Measurements from ENCODE around the gene MYRIP. TPM values are rescaled to one million over a fixed set of nuclear protein-coding genes. Genes with fewer than 3 reads are reported as not detected.

Gene MYRIP
- total RNA-seq, 2 experiments from 2014 or later: not detected

DNA sequence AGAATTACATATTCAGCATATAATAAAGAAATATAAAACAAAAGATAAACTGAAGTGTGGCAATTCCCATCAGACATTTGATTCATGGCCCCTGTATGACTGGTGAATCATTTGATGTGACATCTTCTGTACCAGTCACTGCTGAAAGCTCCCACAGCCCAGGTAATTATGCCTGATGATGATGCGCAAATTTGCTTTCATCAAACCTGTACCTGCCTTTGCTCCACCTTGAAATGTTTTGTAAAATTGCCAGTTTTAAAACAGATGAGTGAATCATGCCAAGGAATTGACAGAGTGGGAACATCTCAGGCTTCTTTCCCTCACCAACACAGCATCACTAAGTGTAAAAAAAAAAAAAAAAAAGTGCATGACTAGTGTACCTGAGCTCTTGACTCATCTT, 433.6 kb downstream of the MYRIP start:
- DNase-seq: no peak
- no peaks in the 10 kb centered on the region for H3K27me3 Mint-ChIP-seq
- H3K4me3 Mint-ChIP-seq: no peak overlapping the region
- no peaks in the 10 kb centered on the region for H3K9me3 Mint-ChIP-seq
- H3K27ac Mint-ChIP-seq: no peak overlapping the region
- ChIA-PET CTCF (no interaction called here), POLR2A (no interaction called here)
- no peak for ATAC-seq
- no peaks in the 10 kb centered on the region for H3K4me1 Mint-ChIP-seq (ENCODE audit: low read depth)
- H3K36me3 Mint-ChIP-seq (ENCODE audit: low read depth): peaks cover 2% of the 10 kb centered on the region
- intact Hi-C loops (cut with micrococcal nuclease): no loop called here
- TF ChIP-seq, protein P1, sequence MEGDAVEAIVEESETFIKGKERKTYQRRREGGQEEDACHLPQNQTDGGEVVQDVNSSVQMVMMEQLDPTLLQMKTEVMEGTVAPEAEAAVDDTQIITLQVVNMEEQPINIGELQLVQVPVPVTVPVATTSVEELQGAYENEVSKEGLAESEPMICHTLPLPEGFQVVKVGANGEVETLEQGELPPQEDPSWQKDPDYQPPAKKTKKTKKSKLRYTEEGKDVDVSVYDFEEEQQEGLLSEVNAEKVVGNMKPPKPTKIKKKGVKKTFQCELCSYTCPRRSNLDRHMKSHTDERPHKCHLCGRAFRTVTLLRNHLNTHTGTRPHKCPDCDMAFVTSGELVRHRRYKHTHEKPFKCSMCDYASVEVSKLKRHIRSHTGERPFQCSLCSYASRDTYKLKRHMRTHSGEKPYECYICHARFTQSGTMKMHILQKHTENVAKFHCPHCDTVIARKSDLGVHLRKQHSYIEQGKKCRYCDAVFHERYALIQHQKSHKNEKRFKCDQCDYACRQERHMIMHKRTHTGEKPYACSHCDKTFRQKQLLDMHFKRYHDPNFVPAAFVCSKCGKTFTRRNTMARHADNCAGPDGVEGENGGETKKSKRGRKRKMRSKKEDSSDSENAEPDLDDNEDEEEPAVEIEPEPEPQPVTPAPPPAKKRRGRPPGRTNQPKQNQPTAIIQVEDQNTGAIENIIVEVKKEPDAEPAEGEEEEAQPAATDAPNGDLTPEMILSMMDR (IDR thresholded peaks at IDR 0.05): no peak

DNA sequence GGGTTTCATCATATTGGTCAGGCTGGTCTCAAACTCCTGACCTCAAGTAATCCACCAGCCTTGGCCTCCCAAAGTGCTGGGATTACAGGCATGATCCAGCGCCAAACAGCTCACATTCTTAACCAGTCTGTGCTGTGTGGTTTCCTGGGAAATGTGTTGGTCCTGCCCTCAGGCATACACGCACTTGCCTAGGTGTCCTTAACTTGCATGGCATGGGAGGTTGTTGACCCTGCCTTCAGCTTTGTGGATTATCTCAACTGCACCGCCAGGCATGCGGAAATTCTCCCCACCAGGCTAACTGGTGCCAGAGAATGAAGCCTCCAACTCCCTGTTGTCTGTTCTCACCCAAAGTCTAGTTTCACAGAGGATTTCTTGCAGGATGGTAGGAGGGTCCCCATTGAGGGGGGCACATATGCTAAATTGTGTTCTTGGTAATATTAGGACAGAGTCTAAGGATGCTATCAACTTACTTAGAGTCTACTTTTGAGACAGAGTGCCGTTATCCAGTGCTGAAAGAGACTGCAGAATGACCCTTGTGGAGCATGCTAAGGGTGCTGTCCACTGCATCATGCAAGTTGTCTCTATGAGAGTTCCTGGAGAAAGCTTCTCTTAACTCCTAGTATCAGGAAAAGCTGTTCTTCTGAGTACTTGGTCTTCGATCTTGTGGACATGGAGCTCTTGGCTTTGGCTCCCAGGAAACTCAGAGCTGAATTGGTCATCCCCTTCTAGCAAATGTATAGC, 438.5 kb downstream of the MYRIP start:
- no peak overlapping the region for H3K27ac Mint-ChIP-seq
- H3K4me1 Mint-ChIP-seq (ENCODE audit: low read depth): no peaks in the 10 kb centered on the region
- intact Hi-C loops (cut with micrococcal nuclease): no loop called here
- no peaks in the 10 kb centered on the region for H3K9me3 Mint-ChIP-seq
- no peak overlapping the region for H3K4me3 Mint-ChIP-seq
- no peaks in the 10 kb centered on the region for H3K27me3 Mint-ChIP-seq
- ATAC-seq (no peak), DNase-seq (no peak)
- POLR2A ChIA-PET: no interaction called here
- CTCF ChIA-PET: no interaction called here
- no peaks in the 10 kb centered on the region for H3K36me3 Mint-ChIP-seq (ENCODE audit: low read depth)
- TF ChIP-seq, protein P1 (IDR thresholded peaks at IDR 0.05): no peak

DNA sequence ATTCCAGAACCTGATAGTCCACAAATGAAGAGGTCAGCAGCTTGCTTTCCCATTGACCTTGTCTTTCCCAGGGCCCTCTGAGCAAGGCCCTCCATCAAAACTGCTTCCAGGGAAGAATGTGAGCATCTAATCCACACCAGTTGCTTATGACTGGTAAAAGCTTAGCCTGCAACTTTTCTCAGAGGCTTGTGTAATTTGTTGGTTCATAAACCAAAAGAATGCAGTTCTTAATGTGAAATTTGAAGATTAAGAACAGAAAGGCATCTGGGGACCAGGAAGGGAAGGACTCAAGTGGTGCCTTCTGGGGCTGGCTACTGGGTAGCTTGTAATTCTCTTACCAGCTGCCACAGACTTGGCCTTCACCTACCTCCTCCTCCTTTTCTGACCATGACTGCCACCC, 439.2 kb downstream of the MYRIP start:
- Mint-ChIP-seq H3K27ac (no peak overlapping the region), H3K9me3 (no peaks in the 10 kb centered on the region), H3K36me3 (ENCODE audit: low read depth) (no peaks in the 10 kb centered on the region), H3K4me3 (no peak overlapping the region), H3K4me1 (ENCODE audit: low read depth) (no peaks in the 10 kb centered on the region), H3K27me3 (no peaks in the 10 kb centered on the region)
- CTCF ChIA-PET: no interaction called here
- intact Hi-C loops (cut with micrococcal nuclease): no loop called here
- POLR2A ChIA-PET: no interaction called here
- DNase-seq: no peak
- TF ChIP-seq, protein P1 (IDR thresholded peaks at IDR 0.05): no peak
- ATAC-seq: no peak

DNA sequence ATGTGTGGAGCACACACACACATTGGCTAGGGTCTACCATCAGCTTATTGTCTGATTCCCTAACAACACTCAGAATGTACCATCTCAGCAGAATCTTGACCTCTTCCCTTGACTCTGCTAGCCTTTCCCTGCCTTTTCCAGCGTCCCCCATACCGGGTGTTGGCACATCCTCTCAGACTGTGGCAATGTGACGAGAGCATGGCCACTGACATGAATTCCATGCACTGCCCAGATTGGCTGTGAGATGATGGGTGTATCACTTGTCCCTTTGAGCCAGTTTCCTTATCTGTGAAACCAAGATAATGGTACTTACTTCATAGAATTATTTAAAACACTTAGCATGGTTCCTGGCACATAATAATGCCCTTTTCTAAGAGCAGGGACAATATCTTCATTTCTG, 439.8 kb downstream of the MYRIP start:
- H3K36me3 Mint-ChIP-seq (ENCODE audit: low read depth): no peaks in the 10 kb centered on the region
- TF ChIP-seq, protein P1 (IDR thresholded peaks at IDR 0.05): no peak
- intact Hi-C loops (cut with micrococcal nuclease): no loop called here
- H3K27me3 Mint-ChIP-seq: no peaks in the 10 kb centered on the region
- H3K4me3 Mint-ChIP-seq: no peak overlapping the region
- DNase-seq (no peak), ATAC-seq (no peak)
- CTCF ChIA-PET: no interaction called here
- H3K4me1 Mint-ChIP-seq (ENCODE audit: low read depth): no peaks in the 10 kb centered on the region
- POLR2A ChIA-PET: no interaction called here
- H3K27ac Mint-ChIP-seq: no peak overlapping the region
- no peaks in the 10 kb centered on the region for H3K9me3 Mint-ChIP-seq

- Mint-ChIP-seq H3K4me3 (no peak overlapping the region), H3K27me3 (no peaks in the 10 kb centered on the region), H3K9me3 (no peaks in the 10 kb centered on the region), H3K36me3 (ENCODE audit: low read depth) (no peaks in the 10 kb centered on the region), H3K27ac (no peak overlapping the region), H3K4me1 (ENCODE audit: low read depth) (no peaks in the 10 kb centered on the region)
- POLR2A ChIA-PET: no interaction called here
- intact Hi-C loops (cut with micrococcal nuclease): no loop called here
- ATAC-seq: no peak
- CTCF ChIA-PET: no interaction called here
- no peak for DNase-seq
- TF ChIP-seq, protein P1 (IDR thresholded peaks at IDR 0.05): no peak
Measured at GRCh38 chr3:40254491-40254890, 445.1 kb downstream of the MYRIP start.

Measured in activated CD8-positive, alpha-beta T cell treated with anti-CD3 and anti-CD28 coated beads for 36 hours (primary cell).